ENCODE data around the gene PRDM12. TPM values are rescaled to one million over a fixed set of nuclear protein-coding genes. Genes with fewer than 3 reads are reported as not detected.

The PRDM12 gene
- total RNA-seq, 4 donors from 2014 or later = not detected

- H3K9me3 ChIP-seq = no peaks in the 10 kb centered on the region
- H3K36me3 ChIP-seq = peaks cover 24 to 41% (median 40%) of the 10 kb centered on the region in 4 donors
- no peak overlapping the region for H3K4me3 ChIP-seq
- WGBS = 67% methylated on average over 20 of the region's 20 CpGs
- no peaks in the 10 kb centered on the region for H3K4me1 ChIP-seq
- intact Hi-C loops (cut with DNase I) = no loop called here
- H3K27ac ChIP-seq (replicated peaks in 1 of 4) = no peak overlapping the region
- no peak for DNase-seq (ENCODE audit: extremely low spot score)
- no peak for TF ChIP-seq POLR2A (IDR thresholded peaks at IDR 0.05; ENCODE audit: low read depth)
- no peak for TF ChIP-seq EP300 (IDR thresholded peaks at IDR 0.05)
- TF ChIP-seq POLR2AphosphoS5 (IDR thresholded peaks at IDR 0.05) = no peak
- no peak for TF ChIP-seq CTCF (IDR thresholded peaks at IDR 0.05)
- H3K27me3 ChIP-seq = no peaks in the 10 kb centered on the region
Measured at GRCh38 chr9:130639124-130639765, 25.1 kb upstream of the PRDM12 start.

- WGBS = over 99% methylated on average over 15 of the region's 17 CpGs
- Histone ChIP-seq H3K36me3 (peaks cover 16 to 34% (median 33%) of the 10 kb centered on the region in 4 donors), H3K4me1 (no peaks in the 10 kb centered on the region), H3K27ac (replicated peaks in 1 of 4) (no peak overlapping the region), H3K9me3 (no peaks in the 10 kb centered on the region), H3K27me3 (no peaks in the 10 kb centered on the region), H3K4me3 (no peak overlapping the region)
- TF ChIP-seq EP300 (IDR thresholded peaks at IDR 0.05) = no peak
- TF ChIP-seq POLR2AphosphoS5 (IDR thresholded peaks at IDR 0.05) = no peak
- no peak for TF ChIP-seq CTCF (IDR thresholded peaks at IDR 0.05)
- TF ChIP-seq POLR2A (IDR thresholded peaks at IDR 0.05; ENCODE audit: low read depth) = no peak
- no peak for DNase-seq (ENCODE audit: extremely low spot score)
- intact Hi-C loops (cut with DNase I) = no loop called here
Measured at GRCh38 chr9:130639866-130640555, 24.4 kb upstream of the PRDM12 start.

GRCh38 chr9:130640681-130641080 is 23.7 kb upstream of the PRDM12 start:
- no peak overlapping the region for H3K27ac ChIP-seq (replicated peaks in 1 of 4)
- H3K36me3 ChIP-seq = peaks cover 13 to 27% (median 26%) of the 10 kb centered on the region in 4 donors
- no peaks in the 10 kb centered on the region for H3K27me3 ChIP-seq
- TF ChIP-seq POLR2AphosphoS5 (IDR thresholded peaks at IDR 0.05) (no peak), POLR2A (IDR thresholded peaks at IDR 0.05; ENCODE audit: low read depth) (no peak), CTCF (IDR thresholded peaks at IDR 0.05) (no peak), EP300 (IDR thresholded peaks at IDR 0.05) (no peak)
- no peaks in the 10 kb centered on the region for H3K9me3 ChIP-seq
- DNase-seq (ENCODE audit: extremely low spot score) = no peak
- WGBS = 87% methylated on average over 7 of the region's 7 CpGs
- H3K4me1 ChIP-seq = no peaks in the 10 kb centered on the region
- intact Hi-C loops (cut with DNase I) = no loop called here
- H3K4me3 ChIP-seq = no peak overlapping the region

GRCh38 chr9:130642926-130643325 is 21.5 kb upstream of the PRDM12 start:
- Histone ChIP-seq H3K27ac (replicated peaks in 1 of 4) (no peak overlapping the region), H3K36me3 (peaks cover 0 to 11% (median 10%) of the 10 kb centered on the region in 4 donors), H3K9me3 (peaks cover 0 to 4% (median 0%) of the 10 kb centered on the region in 4 donors), H3K4me1 (no peaks in the 10 kb centered on the region), H3K4me3 (no peak overlapping the region), H3K27me3 (peaks cover 0 to 15% (median 0%) of the 10 kb centered on the region in 4 donors)
- 94% methylated on average over 7 of the region's 8 CpGs for WGBS
- no peak for DNase-seq (ENCODE audit: extremely low spot score)
- intact Hi-C loops (cut with DNase I) = no loop called here
- TF ChIP-seq POLR2AphosphoS5 (IDR thresholded peaks at IDR 0.05) (no peak), POLR2A (IDR thresholded peaks at IDR 0.05; ENCODE audit: low read depth) (no peak), EP300 (IDR thresholded peaks at IDR 0.05) (no peak), CTCF (IDR thresholded peaks at IDR 0.05) (no peak)
